NCI-H1417 (cell line): ENCODE measurements around the gene SLC6A9.

ENCODE experiments used
- DNase-seq, 3 experiments: peaks; one replicate each; lab custom pipeline; 2025; lab: John Stamatoyannopoulos, UW

The SLC6A9 gene

GRCh38 chr1:44031252-44032169 is at the start of gene SLC6A9:
Gene SLC6A9, minus strand, starts transcription at chr1:44031462. Its CDS starts 7,185 bp downstream, at chr1:44024277.
- DNase-seq, result peak; percentile 9 to 70 (median 70)

DNA sequence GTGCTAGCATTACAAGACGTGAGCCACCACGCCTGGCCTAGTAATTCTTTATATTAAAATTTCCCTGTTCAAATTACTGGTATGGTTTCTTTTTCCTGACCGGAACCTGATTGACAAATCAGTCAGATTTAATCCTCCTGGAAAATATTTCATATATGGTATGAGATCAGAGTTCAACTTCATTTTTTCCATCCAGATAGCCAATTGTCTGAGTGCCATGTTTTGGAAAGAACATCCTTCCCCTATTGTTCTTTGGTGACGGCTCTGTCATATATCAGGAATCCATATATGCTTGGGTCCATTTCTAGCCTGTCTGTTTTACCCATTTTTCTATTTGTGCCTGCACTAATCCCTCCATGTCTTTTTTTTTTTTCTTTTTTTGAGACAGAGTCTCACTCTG is 48.3 kb upstream of the SLC6A9 start:
- DNase-seq, result no peak

DNA sequence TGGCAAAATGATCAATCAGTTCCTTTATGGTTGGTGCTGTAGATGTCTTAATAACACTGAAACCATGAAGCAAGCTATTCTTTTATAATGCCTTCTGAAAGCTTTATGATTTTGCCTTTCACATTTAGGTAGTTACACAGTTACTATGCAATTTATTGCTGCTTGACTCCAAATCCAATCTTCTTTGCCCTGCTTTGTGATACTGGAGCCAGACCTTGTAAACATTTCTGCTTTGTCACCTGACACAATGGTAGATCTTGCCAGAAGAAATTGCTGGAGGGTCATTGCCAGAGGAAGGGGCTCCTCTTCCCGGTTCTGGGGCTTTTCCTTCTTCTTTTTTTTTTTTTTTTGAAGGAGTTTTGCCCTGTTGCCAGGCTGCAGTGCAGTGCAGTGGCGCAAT is 46.8 kb upstream of the SLC6A9 start:
- DNase-seq, result no peak

DNA sequence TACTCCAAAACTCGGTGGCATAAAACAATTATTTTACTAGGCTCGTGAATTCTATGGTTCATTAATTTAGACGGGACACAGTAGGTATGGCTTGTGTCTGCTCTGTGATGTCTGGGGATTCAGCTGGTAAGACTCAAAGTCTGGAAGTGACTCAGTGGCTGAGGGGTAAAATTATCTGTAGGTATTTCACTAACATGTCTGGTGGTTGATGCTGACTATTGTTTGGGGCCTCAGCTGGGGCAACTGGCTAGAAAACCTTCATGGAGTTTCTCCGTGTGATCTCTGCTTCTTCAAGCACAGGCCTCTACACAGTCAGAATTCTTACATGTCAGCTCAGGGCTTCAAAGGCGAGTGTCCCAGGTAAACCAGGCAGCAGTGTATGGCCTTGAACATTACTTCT is 46.2 kb upstream of the SLC6A9 start:
- no peak for DNase-seq

GRCh38 chr1:44076066-44076465 is 44.8 kb upstream of the SLC6A9 start:
- DNase-seq, result peak in 1 of 3 experiments; percentile 12

GRCh38 chr1:44074415-44074814 is 43.2 kb upstream of the SLC6A9 start:
- DNase-seq, result no peak

- no peak for DNase-seq
Observed at GRCh38 chr1:44073528-44073927, 42.3 kb upstream of the SLC6A9 start.

DNA sequence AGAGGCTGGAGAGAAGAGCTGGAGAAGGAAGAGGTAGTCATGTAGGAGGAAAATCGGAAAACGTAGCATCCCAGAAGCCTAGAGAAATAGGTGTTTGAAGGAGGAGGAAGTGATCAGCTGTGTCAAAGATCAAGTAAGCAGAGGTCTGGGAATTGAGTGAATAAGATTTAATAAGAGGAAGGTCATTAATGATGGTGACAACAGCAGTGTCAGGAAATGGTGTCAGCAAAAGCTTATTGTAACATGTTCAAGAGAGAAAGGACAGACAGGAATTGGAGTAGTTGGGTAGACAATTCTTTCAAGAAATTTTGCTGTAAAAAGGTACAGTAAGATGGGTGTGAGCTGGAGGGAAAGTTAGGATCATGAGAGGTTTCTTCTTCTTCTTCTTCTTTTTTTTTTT is 41.6 kb upstream of the SLC6A9 start:
- DNase-seq, result no peak

DNA sequence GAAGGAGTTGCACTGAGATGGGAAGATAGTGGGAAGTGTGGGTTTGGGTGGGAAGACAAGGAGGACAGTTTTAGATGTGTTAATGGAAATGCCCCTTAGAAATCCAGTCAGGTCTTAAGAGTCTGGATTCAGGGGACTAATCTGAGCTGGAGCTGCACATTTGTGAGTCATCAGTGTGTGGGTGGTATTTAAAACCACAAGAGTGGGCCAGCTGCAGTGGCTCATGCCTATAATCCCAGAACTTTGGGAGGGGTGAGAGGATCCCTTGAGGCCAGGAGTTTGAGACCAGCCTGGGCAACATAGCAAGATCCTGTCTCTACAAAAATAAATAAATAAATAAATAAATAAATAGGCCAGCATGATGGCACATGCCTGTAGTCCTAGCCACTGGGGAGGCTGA is 40.9 kb upstream of the SLC6A9 start:
- no peak for DNase-seq

DNA sequence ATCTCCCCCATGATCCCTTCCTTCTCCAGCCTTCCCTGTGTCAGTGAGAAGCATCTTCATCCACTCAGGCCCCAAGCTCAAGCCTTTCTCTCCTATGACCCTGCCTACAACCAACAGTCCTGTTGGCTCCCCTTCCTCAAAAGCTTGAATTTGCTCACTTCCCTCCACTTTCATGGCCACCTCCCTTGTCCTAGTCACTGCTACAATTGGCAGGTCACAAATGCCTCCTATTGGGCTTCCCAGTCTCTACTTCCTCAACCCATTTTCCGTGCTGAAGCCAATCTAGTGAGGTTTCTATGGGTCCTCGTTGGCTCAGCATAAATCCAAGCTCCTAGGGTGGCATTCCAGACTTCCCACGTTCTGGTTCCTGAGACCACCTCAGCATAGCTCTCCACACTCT is 40.2 kb upstream of the SLC6A9 start:
- no peak for DNase-seq

DNA sequence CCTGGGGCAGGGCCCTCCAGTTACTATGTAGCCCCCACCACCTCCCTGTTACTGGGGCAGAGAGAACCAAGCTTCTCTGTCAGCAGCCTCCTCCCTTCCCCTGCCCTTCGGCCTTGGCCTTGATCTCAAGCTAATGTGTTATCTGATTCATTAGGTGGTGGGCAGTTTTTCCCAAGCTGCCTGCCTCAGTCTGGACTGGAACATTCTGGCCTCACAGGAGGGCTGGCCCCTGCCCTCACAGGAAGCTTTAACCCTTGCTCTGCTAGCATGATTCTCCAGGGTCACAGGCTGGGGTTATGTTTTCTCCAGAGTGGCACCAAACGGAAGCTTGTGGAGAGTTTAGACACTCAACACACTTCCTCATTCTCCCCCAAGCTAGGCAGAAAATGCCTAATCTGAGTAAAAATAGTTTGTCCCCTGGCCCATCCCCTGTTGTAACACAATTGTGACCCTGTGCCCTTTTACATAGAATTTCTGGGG is 37.2 kb upstream of the SLC6A9 start:
- DNase-seq, result no peak

GRCh38 chr1:44067266-44068250 is 36.3 kb upstream of the SLC6A9 start:
- no peak for DNase-seq

DNA sequence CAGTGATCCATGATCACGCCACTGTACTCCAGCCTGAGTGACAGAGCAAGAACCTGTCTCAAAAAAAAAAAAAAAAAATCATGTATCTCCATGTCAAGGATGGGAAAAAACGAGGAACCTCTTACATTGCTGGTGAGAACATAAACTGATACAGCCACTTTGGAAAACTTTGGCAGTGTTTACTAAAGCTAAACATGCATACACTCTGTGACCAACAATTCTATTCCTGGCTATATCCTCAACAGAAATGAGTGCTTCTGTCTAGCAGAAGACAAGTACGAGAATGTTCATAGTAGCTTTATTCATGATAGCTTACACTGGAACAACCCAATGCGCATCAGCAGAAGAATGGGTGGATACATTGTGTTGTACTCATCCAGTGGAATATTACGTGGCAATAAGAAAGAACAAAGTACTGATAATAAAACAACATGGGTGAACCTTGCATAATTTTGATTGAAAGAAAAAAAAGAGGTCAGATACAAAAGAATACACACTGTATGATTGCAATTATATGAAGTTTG is 31.5 kb upstream of the SLC6A9 start:
- DNase-seq, result no peak

DNA sequence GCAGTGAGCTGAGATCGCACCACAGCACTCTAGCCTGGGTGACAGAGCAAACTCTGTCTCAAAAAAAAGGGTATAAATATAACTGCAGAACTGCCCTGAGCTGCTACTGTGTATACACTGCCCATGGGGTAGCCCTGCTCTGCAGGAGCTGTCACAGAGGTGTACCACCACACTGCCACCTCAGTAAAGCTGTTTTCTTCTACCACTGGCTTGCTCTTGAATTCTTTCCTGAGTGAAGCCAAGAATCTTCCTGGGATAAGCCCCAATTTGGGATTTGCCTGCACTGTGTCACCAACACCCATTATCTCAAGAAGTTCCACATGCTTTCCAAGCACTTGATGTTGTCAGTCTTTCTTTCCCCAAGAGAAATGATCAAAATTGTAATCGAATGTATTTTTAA is 30.6 kb upstream of the SLC6A9 start:
- DNase-seq, result no peak

- DNase-seq, result no peak
Observed at GRCh38 chr1:44060830-44061267, 29.6 kb upstream of the SLC6A9 start.

DNA sequence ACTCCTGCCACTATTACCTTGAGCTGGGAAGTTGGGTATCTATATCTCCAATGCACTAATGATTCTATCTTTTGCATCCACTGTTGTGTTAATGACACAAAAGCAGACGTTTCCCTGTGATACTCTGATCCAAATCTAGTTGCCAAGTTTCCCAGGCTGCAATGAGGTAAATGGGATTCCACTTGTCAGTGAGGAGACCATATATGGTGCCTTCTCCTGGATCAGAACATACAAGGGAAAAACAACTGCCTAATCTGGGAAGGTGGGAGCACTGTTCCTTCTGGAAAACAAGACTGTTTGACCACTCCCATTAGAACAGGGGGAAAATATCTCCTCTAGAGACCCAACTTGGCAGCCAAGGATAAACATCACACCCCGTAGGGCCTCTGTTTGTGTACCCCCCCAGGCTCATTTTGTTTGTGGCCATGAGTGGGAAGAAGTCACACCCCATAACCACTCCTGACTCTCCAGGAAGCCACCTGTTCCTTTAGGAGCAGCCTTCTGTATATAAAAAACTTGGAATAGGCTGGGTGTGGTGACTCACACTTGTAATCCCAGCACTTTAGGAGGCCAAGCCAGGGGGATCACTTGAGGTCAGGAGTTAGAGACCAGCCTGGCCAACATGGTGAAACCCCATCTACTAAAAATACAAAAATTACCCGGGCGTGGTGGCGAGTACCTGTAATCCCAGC is 28.5 kb upstream of the SLC6A9 start:
- no peak for DNase-seq

- DNase-seq, result no peak
Observed at GRCh38 chr1:44059212-44059611, 27.9 kb upstream of the SLC6A9 start.

GRCh38 chr1:44057293-44057692 is 26.0 kb upstream of the SLC6A9 start:
- DNase-seq, result no peak

DNA sequence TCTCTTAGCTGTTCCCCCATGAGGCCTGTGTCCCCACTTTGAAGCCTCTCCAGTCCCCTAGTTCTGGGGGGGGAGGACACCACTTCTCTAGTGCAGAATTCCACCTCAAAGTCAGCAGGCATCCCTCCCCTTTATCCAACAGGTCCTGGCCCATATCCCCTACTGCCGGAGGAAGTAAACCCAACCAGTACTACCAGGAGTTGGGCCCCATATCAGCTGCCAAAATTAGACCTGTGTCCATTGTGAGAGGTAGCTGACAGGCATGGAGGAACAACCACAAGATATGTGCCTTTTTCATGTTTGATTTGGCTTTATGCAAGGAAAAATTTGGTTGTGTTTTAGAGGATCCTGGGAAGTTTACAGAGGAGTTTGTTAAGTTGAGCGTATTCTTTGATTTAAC is 22.1 kb upstream of the SLC6A9 start:
- DNase-seq, result no peak

DNA sequence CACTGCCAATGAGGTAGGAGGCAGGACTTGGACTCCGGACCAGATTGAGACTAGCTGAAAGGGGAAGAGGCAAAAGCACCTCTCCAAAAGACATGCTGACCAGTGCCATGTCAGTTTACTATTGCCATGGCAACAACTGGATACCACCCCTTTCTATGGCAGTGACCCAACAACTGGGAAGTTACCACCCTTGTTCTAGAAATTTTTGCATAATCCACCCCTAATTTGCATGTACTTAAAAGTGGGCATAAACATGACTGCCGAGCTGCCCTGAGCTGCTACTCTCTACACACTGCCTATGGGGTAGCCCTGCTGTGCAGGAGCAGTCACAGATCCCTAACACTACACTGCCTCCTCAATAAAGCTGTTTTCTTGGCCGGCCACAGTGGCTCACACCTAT is 19.0 kb upstream of the SLC6A9 start:
- DNase-seq, result no peak

DNA sequence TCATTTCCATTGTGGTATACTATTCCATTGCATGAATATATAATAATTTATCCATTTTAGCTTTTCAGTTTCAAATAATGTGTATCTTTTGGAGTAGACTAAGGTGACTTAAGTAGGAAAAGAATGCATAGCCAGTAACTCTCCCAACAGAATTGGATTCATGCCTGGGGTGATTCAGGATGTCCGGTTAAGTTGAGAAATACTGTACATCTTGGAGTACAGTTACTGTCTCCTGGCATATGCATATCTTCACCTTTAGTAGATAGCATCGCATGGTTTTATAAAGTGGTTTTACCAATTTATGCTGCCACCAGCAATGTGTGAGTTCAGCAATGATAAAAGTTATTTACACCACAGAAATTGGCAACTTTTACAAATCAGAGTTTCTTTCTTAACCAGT is 18.6 kb upstream of the SLC6A9 start:
- no peak for DNase-seq
